Skin epidermis (tissue), 12 donors: ENCODE results near the gene AUNIP.

Experiments used
- H3K27ac ChIP-seq, 21 experiments: fragments of 200-600 bp; sonication (generic) in 11 of 21; one replicate each; pipeline ENCODE4 v1.5.0; 2020; ENCODE audit warnings: mild to moderate bottlenecking in 3 of 21, inconsistent platforms in 2 of 21, moderate library complexity in 2 of 21
- H3K4me3 ChIP-seq, 7 experiments: fragments of 200-600 bp; sonication (generic) in 2 of 7; one replicate each; pipeline ENCODE4 v1.5.0; 2020; ENCODE audit warnings: inconsistent platforms in 2 of 7, mild to moderate bottlenecking in 2 of 7, moderate library complexity in 1 of 7

Gene AUNIP

DNA sequence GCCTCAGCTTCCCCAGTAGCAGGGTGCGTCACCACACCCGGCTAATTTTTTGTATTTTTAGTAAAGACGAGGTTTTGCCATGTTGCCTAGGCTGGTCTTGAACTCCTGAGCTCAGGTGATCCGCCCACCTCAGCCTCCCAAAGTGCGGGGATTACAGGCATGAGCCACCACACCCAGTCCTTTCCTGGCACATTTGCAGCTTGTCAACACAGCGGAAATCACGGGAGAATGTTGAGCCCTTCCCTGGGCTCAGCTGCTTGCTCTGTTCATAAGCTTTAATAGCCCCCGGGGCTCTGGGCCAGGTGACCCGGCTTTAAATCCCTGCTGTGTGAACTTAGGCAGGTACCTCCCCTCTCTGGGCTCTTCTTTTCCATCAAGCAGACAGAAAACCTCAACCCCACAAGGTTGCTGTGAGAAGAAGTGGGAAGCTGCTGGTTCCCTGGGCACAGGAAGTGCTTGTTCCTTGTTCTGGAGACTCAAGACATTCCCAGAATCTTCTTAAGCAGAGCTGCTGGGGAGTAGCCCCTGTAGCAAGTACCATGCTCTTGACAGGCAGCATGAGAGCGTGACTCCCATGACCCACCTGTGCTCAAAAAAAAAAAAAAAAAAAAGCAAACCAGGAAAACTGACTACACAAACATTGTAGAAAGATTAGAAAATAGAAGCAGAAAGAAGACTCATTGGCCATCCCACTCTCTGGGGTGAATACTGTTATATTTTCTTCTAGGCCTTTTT is 73.8 kb downstream of the AUNIP start:
- Histone ChIP-seq H3K4me3 (no peak overlapping the region), H3K27ac (no peak overlapping the region)

DNA sequence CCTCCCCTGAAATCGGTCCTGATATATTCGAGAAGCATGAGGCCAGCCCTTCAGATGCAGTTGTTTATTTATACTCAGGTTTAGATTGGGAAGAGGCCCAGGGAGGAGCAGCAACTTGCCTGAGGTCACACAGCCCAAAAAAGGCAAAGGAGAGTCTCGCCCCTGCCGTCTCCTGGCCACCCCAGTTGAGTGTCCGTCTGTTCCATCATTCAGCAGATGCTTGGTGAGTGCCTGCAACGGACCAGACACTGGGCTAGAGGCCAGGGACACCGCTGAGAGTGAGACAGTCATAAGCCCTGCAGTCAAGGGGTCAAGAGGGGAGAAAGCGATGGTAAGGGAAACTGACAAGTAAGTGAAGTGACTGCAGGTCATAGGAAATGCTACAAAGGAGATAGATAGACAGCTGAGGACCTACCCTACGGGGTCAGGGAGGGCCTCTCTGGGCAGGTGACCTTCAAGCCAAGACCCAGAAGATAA is 74.6 kb downstream of the AUNIP start:
- Histone ChIP-seq H3K4me3 (no peak overlapping the region), H3K27ac (no peak overlapping the region)
